Measurements from ENCODE around the gene TOP2B. TPM values are rescaled to one million over a fixed set of nuclear protein-coding genes. Genes with fewer than 3 reads are reported as not detected.

The TOP2B gene
- total RNA-seq, 1 donor from 2014 or later = 123 TPM

DNA sequence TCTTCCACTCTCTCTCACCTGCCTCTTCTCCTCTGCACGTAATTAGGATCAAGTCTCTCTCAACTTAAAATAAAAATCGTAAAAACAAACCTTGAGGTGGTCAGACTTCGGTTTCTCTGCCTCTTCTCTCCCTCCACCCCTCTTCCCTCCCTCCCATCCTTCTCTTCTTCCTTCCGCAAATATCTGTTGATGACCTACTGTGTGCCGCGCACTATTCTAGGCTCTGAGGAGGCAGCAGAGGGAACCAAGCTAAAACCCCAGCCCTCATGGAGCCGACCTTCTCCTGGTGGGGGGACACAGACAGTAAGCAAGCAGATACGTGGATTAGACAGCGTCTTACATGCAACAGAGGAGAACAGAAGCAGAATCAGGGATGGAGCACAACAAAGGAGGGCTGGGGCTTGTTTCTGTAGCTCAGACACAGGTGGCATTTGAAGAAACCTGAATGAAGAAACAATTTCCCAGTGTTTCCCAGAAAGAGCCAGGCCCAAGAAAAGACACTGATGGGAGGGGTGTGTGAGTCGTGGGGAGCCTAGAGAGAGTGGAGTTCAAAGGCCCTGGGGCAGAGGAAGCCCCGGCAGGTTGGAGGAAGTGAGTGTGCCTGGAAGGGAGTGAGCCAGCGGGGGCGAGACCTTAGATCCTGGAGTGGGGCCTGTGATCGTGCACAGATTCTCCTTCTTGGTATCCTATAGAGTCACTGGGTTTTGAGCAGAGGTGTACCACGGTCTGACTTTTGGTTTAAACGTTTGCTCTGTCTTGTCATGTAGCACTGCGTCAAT, 80.5 kb downstream of the TOP2B start:
- intact Hi-C loops (cut with micrococcal nuclease) = no loop called here

DNA sequence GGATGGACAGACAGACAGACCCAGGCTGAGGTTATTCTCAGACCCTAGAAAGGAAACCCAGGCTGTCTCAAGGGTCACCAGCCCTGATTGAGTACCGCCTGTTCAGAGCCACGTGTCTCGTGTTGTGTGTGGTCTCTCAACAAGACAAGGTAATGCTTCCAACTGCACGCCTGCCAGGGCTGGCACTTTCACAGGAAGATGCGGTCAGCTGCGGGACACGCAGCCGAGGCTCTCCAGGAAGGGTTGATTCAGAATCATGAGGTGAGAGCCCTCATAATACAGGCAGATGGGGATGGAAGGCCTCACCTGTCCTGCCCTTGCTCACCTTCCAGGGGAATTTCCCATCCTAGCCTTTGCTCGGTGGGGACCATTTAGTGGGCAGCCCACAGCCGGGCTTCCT, 81.4 kb downstream of the TOP2B start:
- intact Hi-C loops (cut with micrococcal nuclease) = no loop called here

DNA sequence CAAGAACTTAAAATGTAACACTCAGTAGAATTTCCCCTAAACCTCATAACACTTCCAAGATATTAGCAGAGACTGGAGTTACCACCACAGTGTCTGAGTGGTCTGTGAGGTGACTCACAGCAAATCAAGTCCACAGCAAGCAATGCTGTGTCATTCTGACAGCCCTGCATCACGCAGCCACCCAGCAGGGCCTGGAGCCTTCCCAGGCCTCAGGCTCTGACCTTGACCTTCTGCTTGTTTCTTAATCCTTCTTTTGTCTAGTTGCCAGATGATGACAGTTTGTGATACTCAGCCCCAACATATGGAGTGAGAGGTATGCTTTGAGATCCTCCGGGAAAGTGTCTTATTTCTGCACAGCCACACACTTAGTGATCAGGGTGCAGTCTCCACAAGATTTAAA, 82.5 kb downstream of the TOP2B start:
- intact Hi-C loops (cut with micrococcal nuclease) = no loop called here

GRCh38 chr3:25581823-25582222, 82.9 kb downstream of the TOP2B start:
- intact Hi-C loops (cut with micrococcal nuclease) = no loop called here

DNA sequence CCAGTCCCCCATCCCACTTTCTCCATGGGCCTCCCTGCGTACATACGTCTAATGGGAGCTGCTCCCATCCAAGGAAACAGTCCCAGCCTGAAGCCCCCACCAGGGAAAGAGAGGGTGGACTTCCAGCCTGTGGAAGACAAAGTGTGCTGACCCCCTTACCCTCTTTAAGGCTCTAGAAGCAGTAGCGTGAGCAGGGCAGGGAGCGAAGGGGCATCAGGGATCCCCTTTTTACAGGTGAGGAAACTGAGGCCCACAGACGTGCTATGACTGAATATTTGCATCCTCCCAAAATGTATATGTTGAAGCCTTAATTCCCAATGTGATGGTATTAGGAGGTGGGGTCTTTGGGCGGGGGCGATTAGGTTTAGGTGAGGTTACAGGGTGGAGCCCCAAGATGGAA, 83.4 kb downstream of the TOP2B start:
- intact Hi-C loops (cut with micrococcal nuclease) = no loop called here

GRCh38 chr3:25580534-25580933, 84.2 kb downstream of the TOP2B start:
- intact Hi-C loops (cut with micrococcal nuclease) = no loop called here

DNA sequence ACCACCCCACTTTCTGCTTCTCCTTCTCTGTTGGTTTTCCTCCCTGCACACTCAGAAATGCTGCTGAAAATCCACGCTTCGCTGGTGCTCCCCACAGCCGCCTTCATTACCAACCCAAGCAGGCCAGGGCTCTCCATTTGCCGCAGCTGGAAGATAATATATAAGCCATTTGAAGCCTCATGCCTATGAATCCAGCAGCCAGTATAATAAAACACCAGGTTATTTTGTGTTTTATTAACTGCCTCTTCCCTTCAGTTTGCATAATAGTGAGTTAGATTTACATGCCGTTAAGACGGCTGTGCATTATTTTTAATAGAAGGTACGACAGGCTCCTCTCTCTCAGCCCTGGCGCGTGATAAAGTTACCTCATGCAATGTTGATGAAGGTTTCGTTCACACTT, 86.6 kb downstream of the TOP2B start:
- intact Hi-C loops (cut with micrococcal nuclease) = no loop called here

- intact Hi-C loops (cut with micrococcal nuclease) = no loop called here
Observed at GRCh38 chr3:25576831-25577454, 87.8 kb downstream of the TOP2B start.

DNA sequence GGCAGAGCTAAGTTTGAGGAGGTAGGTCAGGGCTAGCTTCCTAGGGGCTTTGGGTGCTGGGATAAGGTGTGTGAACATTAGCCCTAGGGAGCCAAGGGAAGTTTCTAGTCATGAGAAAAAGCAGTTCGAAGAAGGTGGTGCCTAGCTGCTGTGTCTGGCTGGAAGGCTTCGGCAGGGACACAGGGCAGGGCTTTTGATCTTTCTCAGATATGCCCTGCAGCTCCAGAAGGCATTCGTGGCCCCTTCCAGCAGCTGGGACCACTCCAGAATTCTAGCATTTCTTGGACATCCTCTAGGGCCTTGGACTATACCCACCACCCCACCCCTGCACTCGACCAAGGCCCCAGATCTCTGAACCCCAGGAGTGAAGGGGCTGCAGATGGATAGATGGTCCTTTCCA, 88.6 kb downstream of the TOP2B start:
- intact Hi-C loops (cut with micrococcal nuclease) = no loop called here

GRCh38 chr3:25575001-25575400, 89.7 kb downstream of the TOP2B start:
- intact Hi-C loops (cut with micrococcal nuclease) = no loop called here

DNA sequence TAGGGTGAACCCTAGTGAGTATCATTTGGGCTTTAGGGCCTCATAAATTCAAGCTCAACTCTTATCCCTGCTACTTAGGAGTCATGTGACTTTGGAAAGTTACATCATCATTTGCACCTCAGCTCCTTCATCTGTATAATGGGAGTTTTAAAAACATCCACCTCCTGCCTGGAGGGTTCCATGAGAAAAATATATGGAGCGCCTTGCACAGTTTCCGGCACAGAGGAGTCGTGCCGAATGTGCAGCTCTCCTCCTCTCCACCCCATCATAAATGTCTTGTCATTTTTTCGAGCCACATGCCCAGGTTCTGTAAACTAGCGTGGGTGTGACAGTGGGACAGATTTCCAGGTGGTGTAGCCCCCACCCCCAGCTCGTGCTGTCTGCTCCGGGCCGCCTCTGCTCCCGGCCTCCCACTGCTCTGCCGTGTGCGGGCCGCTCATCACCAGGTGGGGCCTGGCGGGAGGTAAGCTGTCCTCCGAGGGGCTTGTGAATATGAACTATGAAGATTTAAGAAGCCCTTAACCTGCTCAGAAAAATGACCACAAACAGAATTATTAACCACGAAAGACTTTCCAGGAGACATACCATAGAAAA, 90.4 kb downstream of the TOP2B start:
- intact Hi-C loops (cut with micrococcal nuclease) = no loop called here

- intact Hi-C loops (cut with micrococcal nuclease) = no loop called here
Observed at GRCh38 chr3:25573386-25574171, 91.1 kb downstream of the TOP2B start.

- intact Hi-C loops (cut with micrococcal nuclease) = no loop called here
Observed at GRCh38 chr3:25572919-25573385, 91.8 kb downstream of the TOP2B start.

- intact Hi-C loops (cut with micrococcal nuclease) = no loop called here
Observed at GRCh38 chr3:25572336-25572735, 92.4 kb downstream of the TOP2B start.

GRCh38 chr3:25571285-25571684, 93.4 kb downstream of the TOP2B start:
- intact Hi-C loops (cut with micrococcal nuclease) = no loop called here

DNA sequence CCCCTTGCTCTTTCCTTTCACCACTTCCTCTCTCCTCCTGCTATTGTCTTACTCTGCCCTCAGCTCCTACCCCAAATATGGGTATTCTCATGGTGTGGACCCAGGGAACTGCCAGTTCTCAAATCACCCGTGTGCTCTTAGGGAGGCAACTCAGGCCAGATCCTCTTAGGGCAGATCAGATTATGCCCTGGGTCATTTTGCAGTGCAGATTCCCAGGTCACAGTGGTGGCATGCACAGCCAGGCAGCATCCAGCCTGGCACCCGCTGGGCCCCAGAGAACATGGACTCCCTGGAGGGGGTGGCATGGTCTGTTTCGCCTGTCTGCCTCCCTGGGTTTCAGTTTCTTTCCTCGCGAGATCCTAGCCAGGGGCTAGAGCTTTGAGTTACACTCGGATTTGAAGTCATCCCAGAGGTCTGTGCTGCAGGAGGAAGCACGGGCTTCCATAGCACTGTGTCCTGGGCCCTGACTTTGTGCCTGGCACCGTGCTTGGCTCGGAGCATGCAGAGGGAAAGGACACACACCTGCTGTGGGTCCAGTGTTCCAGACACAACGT, 96.1 kb downstream of the TOP2B start:
- intact Hi-C loops (cut with micrococcal nuclease) = no loop called here

- intact Hi-C loops (cut with micrococcal nuclease) = no loop called here
Observed at GRCh38 chr3:25567806-25568524, 96.7 kb downstream of the TOP2B start.

DNA sequence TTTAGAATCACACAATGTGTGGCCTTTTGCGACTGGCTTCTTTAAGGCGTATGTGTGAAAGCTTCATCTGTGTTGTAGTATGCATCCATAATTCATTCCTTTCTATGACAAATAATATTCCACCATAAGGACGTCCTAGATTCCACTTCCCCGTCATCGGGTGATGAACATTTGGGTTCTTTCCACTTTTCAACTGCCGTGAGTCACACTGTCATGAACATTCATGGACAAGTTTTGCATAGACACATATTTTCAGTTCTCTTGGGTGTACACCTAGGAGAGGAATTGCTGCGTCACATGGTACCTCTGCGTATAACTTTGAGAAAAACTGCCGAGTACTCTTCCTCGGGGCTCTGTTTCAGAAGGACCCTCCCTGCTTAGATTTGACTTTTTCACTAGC, 97.3 kb downstream of the TOP2B start:
- intact Hi-C loops (cut with micrococcal nuclease) = no loop called here

- intact Hi-C loops (cut with micrococcal nuclease) = no loop called here
Observed at GRCh38 chr3:25566358-25566920, 98.3 kb downstream of the TOP2B start.

DNA sequence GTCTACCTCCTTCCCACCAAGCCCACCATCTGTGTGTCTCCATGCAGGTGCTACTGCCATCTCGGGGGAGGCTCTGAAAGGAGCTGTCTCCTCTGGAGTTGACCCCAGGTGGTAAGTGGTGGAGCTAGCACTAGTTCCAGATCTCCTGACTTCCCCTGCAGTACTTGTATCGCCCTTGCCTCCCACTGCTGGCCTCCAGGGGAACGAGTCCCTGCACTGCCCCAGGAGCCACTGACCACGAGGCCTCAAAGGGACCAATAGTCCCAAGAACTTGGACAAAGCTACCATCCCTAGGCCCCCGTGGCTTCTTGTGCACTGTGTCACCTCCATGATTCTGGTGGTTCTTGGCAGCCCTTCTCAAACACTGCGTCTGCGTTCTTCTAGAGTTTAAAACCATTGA, 98.9 kb downstream of the TOP2B start:
- intact Hi-C loops (cut with micrococcal nuclease) = no loop called here

DNA sequence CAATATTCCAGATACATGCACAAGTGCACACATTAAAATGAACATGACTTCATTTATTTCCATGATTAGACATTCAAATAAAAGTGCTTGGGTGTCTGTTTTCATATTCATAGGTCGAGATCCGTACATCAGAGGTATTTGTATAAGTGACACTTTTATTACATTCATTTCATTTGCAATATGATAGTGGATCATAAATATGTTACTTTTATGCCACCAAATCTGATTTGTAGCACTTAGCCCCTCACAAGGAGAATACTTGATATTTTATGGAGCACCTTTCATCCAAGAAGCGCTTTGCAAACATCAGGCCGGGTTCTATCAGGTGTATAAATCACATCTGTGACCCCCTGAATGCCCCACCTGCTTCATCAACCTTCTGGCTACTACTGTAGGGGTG, 100.6 kb downstream of the TOP2B start:
- intact Hi-C loops (cut with micrococcal nuclease) = no loop called here
